Stimulated activated CD8-positive, alpha-beta memory T cell treated with anti-CD3 and anti-CD28 coated beads, Interleukin-7, amount 100 ng/mL, for 4 hours (primary cell): ENCODE measurements around the gene HDX.
"Not testable (repeated sequence)": the region's sequence is repeated elsewhere in the genome, so short reads cannot be mapped to it uniquely, and the experiment has no call there.

ENCODE experiments used
- DNase-seq, 2 donors: peaks; one replicate each; pipeline ENCODE4 v3.0.0-alpha.2; 2020; ENCODE audit warnings: low read depth in 2 of 2

Gene HDX, protein sequence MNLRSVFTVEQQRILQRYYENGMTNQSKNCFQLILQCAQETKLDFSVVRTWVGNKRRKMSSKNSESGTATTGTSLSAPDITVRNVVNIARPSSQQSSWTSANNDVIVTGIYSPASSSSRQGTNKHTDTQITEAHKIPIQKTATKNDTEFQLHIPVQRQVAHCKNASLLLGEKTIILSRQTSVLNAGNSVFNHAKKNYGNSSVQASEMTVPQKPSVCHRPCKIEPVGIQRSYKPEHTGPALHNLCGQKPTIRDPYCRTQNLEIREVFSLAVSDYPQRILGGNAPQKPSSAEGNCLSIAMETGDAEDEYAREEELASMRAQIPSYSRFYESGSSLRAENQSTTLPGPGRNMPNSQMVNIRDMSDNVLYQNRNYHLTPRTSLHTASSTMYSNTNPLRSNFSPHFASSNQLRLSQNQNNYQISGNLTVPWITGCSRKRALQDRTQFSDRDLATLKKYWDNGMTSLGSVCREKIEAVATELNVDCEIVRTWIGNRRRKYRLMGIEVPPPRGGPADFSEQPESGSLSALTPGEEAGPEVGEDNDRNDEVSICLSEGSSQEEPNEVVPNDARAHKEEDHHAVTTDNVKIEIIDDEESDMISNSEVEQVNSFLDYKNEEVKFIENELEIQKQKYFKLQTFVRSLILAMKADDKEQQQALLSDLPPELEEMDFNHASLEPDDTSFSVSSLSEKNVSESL

DNA sequence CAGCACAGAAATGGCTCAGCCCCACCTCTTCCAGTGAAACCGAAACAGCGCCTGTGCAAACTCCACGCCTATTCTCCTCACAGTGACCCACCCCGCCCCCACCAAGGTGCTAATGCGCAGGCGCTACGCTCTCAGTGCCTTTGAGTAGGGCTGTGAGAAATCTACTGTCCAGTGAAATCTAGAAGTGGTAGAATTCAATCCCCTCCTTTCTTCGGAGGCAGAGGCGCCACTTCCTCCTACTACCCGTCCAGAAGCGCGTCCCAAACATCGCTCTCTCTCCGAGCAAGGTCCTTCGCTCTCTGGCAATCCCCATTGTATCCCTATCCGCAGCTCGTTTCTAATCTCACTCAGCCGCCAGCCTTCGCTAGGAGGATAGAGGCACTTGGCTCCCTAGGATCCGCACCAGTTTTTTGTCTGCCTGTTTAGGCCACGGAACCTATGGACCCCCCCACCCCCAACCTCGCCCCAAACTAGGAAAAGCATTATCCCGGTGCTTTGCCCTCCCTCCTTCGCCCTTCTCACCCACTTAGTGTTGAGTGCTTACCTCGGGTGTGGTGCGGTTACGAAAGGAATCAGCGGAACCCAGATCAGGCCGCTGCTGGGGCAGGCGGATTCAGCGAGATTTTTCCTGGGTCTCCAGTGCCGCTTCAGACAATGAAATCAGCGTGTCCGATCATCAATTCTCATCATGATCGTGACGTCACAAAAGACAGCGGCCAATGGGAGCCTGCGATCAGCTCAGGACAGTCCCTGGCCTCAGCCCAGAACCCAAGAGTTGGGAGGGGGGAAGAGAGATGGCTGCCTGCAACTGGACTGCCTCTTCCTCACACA, at the start of gene HDX:
Gene HDX, minus strand, starts transcription at position 656 of the 831 bp plus-strand sequence. CDS start 27,056 bp downstream, outside the sequence.
- DNase-seq: peak; percentile 32 to 57

GRCh38 chrX:84541315-84541714, 39.1 kb upstream of the HDX start:
- not testable (repeated sequence) for DNase-seq

DNA sequence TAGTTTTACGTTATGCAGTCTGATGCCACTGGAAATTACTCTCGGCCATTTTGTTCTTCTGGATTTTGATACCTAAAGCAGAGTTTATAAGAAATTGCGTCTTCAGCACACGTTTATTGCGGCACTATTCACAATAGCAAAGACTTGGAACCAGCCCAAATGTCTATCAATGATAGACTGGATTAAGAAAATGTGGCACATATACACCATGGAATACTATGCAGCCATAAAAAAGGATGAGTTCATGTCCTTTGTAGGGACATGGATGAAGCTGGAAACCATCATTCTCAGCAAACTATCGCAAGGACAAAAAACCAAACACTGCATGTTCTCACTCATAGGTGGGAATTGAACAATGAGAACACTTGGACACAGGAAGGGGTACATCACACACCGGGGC, 35.4 kb upstream of the HDX start:
- DNase-seq: not testable (repeated sequence)

DNA sequence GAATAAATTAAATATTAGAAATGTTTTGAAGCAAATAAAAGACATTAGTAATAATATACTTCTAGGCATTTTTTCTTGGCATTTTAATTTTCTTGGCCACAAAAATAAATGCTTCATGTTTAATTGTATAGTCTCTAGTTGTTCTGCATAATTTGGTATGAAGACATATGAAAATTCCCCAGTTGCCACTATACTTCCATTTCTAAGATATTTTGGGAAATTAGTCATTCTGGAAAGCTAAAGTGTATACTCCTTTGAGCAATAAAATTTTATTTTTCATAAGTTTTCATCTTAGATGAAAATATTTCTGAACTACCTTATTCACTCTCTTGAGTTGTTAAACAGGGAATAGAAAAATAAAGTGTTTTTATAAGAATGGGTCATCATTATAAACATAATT, 13.8 kb downstream of the HDX start:
- DNase-seq: no peak

DNA sequence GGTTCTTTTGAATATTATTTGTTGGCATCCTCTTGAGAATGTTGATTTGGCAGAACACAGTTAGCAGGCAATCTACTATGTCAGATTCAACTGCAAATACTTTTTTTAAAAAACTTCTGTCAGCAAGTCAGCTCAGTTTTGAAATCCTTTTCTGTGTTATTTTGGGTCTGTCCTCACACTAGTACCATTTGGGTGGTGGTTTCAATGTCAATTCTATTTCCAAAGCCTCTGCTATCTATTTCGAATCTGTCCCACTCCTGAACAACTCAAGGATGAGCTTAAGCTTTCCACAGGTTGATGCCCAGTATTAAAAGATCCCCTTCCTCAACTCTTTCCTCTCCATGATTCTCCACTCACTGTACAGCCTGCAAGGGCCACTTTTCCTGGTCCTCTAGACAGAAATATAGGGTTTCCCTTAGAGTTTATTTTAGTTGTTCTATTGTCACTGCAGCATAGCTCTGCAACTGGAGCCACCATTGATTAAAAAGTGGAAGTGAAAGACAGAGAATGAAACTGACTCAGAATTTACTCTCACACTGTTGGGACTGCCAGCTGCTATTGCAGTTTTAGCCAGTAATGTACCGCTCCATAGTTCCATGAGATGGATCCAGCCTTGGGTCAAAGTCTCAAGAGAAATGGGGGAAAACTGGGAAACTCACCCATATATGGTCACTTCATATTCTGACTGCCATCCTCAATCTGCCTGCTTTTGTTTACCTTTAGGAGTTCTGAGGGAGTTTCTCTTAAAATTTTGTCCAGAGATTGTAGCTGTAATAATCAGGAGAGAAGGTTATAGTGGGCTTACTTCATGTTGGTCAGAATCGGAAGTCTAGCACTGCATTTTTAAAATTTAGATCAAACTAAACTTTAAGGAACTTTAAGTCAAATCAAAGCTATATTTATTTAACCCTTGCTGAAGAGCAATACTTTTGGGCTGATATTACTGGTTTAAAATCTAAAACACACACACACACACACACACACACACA, 14.6 kb downstream of the HDX start:
- no peak for DNase-seq

DNA sequence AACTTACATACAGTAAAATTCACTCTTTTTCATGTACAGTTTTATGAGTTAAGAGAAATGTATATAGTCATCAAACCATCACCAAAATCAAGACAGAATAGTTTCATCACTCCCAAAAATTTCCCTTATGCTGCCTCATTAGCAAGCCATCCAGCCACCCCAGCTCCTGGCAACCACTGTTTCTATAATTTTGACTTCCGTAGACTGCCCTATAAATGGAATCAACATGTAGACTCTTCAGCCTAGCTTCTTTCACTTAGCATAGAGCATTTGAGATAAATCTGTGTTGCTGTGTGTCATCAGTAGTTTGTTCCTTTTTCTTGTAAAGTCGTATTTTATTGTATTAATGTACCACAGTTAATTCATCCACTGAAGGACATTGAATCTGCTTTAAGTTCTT, 23.2 kb downstream of the HDX start:
- DNase-seq: no peak

- DNase-seq: no peak
Measured at GRCh38 chrX:84477114-84477513, 25.1 kb downstream of the HDX start.

DNA sequence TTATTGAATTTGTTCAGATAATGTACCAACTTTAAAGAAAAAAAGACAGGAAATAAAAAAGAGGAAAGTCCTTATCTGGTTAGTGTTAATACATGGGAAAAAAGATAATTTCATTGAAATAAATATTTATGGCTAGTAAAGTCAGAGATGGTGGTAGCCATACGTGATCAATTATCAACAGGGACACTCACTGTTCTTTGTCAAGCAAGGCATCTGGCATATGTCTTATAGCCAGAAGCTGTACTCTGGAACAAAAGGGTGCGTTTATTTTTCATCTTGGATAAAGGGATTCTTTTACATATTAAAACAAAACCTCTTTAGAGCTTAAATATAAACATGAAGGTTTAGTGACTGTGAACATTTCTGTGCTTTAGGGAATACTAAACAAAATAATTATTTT, 26.7 kb downstream of the HDX start:
- no peak for DNase-seq

- no peak for DNase-seq
Measured at GRCh38 chrX:84475101-84475500, 27.2 kb downstream of the HDX start.

DNA sequence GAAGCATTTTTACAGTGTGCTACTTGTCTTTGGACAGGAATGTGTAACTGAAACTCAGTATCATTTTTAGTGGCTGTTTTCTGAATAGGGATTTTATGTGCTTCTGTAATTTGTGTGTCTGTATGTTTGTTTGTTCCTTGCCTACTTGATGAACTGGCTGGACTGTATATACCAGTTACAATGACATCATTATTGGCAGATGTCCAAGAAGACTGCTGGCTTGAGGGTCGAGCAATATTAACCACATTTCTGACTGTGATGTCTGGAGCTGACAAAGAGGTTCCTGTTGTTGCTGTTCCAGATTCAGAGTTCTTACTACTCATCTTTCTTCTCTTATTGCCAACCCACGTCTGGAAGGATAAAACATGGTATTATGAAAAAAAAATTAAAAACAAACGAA, 33.0 kb downstream of the HDX start:
- DNase-seq: no peak

DNA sequence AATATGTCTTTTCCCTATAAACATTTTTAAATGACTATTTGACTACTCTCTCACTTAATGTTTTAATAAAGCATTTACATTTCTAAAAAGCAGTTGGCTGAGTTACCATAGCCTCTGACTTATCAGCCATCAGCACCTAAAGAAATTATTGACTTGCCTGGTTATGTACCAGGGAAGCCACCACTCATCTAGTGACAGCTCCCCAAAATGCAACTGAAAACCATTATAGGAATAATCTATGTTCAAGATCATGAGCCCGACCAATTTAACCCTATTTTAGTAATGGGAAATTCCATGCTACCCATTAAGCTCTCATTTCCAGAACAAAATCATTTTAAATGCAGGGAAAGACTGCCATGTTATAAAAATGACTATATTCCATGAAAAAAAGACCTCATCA, 34.4 kb downstream of the HDX start:
- no peak for DNase-seq

GRCh38 chrX:84453351-84454246, 48.7 kb downstream of the HDX start:
- no peak for DNase-seq

- DNase-seq: no peak
Measured at GRCh38 chrX:84441143-84441542, 61.1 kb downstream of the HDX start.

DNA sequence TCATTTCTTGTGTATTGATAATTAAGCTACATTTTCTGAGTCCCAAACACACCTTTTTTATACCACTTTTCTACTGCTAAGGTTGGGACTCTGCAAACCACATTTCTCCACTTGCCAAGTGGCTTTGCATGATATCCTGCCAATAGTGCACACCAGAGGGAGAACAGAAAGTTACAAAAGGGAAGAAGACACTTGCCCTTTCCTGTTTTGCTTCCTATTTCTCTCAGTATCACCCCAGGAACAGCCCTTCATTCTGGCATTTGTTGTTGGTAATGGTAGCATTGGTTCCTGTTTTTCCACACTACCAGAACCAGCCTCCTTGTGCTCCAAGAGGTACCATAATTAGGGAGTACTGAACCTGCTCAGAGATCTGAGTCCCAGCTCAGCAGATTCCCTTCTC, 87.1 kb downstream of the HDX start:
- no peak for DNase-seq

GRCh38 chrX:84363663-84364062, 138.6 kb downstream of the HDX start:
- no peak for DNase-seq

DNA sequence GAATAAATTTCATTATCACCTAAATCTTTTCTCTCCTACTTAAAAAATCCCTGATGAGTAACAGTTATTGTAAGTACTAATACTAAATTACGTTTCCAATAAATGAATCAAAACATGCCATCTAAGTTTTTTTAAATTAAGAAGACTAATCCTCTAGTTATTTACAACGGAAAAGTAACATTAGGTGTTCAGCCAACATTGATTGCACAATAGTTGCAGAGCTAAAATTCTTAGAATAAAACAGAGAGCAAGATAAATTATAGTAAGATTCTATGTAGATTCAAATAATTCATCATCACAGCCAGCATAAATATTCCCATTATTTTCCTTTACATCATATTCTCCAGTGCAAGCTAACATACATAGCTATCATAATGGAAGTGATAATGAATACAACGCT, 139.2 kb downstream of the HDX start:
- no peak for DNase-seq

- DNase-seq: no peak
Measured at GRCh38 chrX:84362184-84362838, 139.9 kb downstream of the HDX start.

GRCh38 chrX:84358271-84358670, 144.0 kb downstream of the HDX start:
- no peak for DNase-seq

- no peak for DNase-seq
Measured at GRCh38 chrX:84357296-84357695, 145.0 kb downstream of the HDX start.

DNA sequence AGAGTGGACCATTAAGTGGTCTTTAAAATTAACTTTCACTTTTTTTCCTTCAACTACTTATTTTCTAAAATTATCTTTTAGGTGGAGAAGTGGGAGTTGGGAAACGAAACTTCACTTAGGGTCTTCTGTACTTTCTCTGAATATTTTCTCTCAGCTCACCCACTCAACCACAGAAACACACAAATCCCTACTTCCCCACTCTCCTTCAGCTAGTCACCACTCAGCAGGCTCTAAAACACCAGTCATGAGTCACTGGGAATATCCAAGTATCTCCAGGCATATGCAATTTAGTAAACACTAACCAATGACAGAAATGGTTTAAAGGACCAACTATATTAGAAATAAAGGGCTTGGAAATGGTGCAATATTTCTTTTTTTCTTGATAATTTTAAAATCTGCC, 161.3 kb downstream of the HDX start:
- no peak for DNase-seq
